ENCODE measurements around the gene SLIT3. TPM values are rescaled to one million over a fixed set of nuclear protein-coding genes. Genes with fewer than 3 reads are reported as not detected.
"Not testable (repeated sequence)": the region's sequence is repeated elsewhere in the genome, so short reads cannot be mapped to it uniquely, and the experiment has no call there.

Gene SLIT3
- total RNA-seq, 1 donor from 2014 or later, result 40.2 TPM

GRCh38 chr5:169105582-169105981 lies 195.4 kb downstream of the SLIT3 start:
- not testable (repeated sequence) for DNase-seq (ENCODE audit: low spot score)

- no peak for DNase-seq (ENCODE audit: low spot score)
Observed at GRCh38 chr5:169104937-169105494, 195.9 kb downstream of the SLIT3 start.

- no peak for DNase-seq (ENCODE audit: low spot score)
Observed at GRCh38 chr5:169103586-169104181, 197.3 kb downstream of the SLIT3 start.

DNA sequence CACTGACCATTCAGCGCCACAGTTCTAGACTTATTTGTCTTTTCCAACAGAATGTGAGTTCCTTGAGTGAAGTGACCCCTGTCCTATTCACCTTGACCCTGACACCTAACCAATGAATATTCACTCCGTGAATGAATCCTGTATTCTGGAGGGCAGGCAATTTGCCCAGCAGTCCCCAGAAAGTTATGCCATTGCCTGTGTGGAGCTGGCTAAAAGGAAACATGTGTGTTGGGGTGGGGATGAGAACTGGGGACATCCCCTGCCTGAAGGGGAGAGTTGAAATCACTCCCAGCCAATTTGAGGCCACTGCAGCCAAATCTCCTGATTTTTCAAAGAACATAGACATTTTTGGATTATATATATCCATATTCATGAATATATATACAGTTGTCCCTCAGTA lies 199.0 kb downstream of the SLIT3 start:
- no peak for DNase-seq (ENCODE audit: low spot score)

- DNase-seq (ENCODE audit: low spot score), result no peak
Observed at GRCh38 chr5:169100735-169101075, 200.2 kb downstream of the SLIT3 start.

GRCh38 chr5:169099801-169100734 lies 200.9 kb downstream of the SLIT3 start:
- DNase-seq (ENCODE audit: low spot score), result no peak

- DNase-seq (ENCODE audit: low spot score), result no peak
Observed at GRCh38 chr5:169098331-169099121, 202.4 kb downstream of the SLIT3 start.

DNA sequence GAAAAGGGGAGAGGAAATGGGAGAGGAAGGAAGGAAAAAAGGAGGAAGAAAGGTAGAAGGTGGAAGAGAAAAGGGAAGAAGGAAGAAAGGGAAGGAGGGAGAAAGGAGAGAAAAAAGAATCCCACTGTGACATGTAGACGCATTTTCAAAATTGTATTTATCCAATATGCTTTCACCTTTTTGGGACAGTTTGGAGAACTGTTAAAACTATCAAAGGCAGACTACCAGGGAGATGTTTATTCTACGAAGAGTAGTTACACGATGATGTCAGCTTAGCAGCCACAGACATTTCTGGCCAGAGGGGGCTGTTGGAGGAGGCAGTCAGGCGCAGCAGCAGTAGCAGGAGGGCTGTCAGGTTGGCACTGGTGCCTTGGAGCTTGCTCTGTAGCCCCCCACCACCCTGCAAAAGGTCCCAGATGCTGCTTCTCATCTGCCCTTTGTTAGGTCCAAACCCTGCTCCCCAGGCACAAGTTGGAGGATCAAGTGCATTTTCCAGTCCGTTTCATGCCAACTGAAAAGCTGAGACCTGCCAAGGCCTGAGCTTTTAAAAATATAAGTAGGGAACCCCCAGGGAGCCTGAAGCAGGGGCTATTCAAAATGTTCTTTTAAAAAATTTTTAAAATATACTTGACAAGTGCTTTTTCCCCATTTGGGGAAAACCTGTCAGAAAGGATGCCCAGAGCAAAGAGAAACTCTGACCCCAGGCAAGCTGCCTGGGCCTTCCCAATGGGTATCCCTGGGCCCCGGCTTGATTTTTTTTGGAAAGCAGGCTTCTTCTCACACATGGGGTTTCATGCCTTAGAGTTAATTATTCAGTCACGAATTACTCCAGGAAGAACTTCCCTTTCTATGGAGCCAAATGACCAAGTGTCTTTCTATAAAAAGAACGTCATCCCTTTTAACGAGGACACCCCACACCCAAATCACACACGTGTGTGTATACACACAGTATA lies 203.3 kb downstream of the SLIT3 start:
- peak; percentile 15 for DNase-seq (ENCODE audit: low spot score)

DNA sequence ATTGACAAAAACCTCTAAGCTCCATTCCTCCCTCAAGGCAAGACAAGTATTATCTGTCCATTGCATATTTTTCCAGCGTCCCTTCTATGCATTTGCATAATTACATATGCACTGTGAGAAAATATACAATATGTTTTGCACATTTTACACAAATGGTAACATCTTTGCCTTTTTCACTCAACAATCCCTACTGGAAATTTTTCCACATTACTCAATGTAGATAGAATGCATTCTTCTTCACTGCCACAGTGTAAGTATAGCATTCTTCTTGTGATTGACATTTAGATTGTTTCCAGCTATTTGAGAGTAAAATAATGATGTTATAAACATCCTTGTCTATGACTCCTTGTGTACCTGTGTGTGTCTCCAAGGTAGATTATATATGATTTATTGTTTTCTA lies 205.0 kb downstream of the SLIT3 start:
- DNase-seq (ENCODE audit: low spot score), result no peak

DNA sequence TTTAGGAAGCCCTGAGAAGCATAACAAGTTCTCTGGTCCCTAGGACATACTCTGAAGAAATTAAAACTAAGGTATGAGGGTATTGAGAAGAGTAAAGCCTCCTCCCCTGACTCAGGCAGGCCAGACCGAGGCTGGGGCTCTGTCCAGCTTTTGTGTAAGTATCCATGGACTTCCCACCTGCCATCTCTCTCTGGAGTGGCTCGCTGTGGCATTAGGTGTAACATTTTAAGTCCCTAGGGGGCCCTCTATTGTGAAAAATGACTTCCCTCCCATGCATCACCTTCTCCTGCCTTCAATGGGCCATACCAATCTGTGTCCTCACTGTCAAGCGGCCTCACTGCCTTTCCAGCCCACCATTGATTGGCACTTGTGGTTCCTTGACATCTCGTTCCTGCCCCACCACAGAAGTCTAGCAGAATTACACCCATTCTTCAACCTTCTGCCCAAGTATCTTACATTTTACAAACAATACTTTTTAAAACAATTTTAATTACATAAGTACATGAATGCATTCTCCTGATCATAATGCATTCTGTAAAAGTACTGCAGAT lies 205.5 kb downstream of the SLIT3 start:
- DNase-seq (ENCODE audit: low spot score), result no peak

DNA sequence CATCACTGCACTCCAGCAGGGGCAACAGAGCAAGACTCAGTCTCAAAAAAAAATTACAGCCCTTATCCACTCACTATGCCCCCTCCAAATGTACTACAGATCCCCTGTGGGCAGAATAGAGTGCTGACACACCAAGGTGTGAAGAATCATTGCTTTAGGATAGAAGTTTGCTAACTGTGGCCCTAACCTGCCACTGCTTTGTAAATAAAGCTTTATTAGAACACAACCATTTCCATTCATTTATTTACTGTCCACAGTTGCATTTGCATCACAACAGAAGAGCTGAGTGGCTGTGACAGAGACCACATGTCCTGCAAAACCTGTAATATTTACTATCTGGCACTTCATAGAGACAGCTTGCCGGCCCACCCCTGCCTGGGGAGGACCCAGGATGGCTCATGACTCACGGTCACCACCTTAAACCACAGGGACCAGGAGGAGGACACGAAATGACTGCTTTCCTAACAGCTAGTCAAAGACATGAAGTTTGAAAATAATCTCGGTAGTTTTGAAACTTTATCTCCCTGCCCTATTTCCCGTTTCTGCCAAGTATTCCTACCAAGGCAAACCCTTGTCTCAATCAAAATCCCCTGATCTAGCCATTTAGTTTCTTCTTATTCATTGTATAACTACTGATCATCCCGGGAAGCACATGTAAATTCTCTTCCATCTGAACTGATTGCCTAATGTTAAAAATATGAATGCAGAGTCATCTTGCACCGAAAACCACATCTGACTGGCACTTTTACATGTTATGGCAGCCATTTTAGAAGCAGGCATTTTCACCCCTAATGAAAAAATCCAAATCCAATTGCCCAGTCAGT lies 206.1 kb downstream of the SLIT3 start:
- no peak for DNase-seq (ENCODE audit: low spot score)

- DNase-seq (ENCODE audit: low spot score), result no peak
Observed at GRCh38 chr5:169091396-169091980, 209.5 kb downstream of the SLIT3 start.

DNA sequence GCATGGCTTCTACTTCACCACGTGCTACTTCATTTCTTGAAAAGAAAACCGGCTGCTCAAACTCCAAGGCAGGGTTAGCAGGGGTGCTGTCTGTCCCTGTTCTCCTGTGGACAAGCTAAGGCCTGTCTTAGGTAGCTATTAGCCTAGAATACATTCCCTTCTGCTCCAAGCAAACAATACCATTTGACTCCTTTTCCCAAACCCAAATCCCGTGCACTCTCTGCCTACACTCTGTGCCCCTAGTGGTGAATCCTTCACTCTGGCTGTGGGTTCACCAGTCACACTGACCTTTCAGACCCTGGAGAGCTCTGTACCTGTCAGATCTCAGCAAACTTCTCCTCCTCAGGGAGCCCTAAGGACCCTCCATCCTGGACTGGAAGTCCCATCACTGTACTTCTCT lies 211.6 kb downstream of the SLIT3 start:
- no peak for DNase-seq (ENCODE audit: low spot score)

DNA sequence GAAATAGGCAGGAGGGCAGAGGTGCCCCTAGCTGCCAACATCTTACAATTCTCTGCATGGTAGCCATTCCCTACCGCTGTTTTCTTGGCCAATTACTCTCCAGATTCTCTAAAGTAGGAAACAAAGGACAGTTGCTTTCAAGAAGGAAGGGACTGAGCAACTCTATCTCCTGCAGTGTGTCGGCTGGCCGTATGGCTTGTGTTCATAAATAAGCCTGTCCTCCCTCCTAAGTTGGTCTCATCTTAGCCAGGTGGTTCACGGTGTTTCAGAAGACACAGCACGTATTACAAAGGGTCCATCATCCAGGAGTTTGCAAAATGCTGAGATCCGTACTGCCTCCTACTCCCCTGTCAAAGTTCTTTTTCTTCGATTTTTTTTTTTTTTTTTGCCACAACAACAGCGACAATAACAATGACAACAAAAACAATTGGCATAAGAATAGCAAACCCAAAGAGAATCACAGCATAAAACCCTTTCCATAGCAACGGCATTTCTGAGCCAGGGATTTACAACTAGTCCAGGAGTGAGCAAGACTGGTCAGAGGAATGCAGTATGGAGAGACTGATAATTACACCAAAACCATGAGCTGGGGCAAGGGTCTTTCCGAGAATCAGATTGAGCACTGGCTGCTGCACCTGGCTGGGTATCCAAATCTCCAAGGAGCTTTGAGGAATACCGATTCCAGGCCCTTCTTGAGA lies 212.8 kb downstream of the SLIT3 start:
- no peak for DNase-seq (ENCODE audit: low spot score)

GRCh38 chr5:169085636-169086035 lies 215.3 kb downstream of the SLIT3 start:
- DNase-seq (ENCODE audit: low spot score), result no peak

GRCh38 chr5:169085212-169085611 lies 215.7 kb downstream of the SLIT3 start:
- no peak for DNase-seq (ENCODE audit: low spot score)

- no peak for DNase-seq (ENCODE audit: low spot score)
Observed at GRCh38 chr5:169084775-169085174, 216.2 kb downstream of the SLIT3 start.

GRCh38 chr5:169083394-169084018 lies 217.4 kb downstream of the SLIT3 start:
- DNase-seq (ENCODE audit: low spot score), result no peak
